IMR-90 (cell line): Measurements from ENCODE around the gene ORM1. TPM values are rescaled to one million over a fixed set of nuclear protein-coding genes. Genes with fewer than 3 reads are reported as not detected.

Experiments used
- ATAC-seq: fragments of 200-7000 bp; cut with Tn5 transposase; 2 replicates; pipeline ENCODE4 v1.9.1; 2020; ENCODE audit warnings: low read depth, mild to moderate bottlenecking, moderate library complexity
- BruUV-seq: library from RNA; stranded (reverse); fragments of 400-500 nt; replicated peaks from 2 replicates; lab custom pipeline; 2021; lab: Mats Ljungman, UMichigan
- CTCF ChIA-PET: fragments of 300-600 bp; formaldehyde crosslinking; extraction: SDS; loops from one replicate; lab custom pipeline; 2021; ENCODE audit warnings: antibody characterized with exemption; lab: Yijun Ruan, JAX
- POLR2A ChIA-PET: fragments of 300-600 bp; sonication (Branson Sonifier 250); formaldehyde crosslinking; loops from one replicate; lab custom pipeline; 2022; ENCODE audit warnings: antibody characterized with exemption; ENCODE audit not compliant: unreplicated experiment; lab: Charles Lee
- DNase-seq: peaks from one replicate; pipeline ENCODE4 v3.0.0; 2013
- H2AFZ ChIP-seq: replicated peaks from 2 replicates; pipeline ENCODE3; 2013; ENCODE audit warnings: low read length, mild to moderate bottlenecking; ENCODE audit not compliant: poor library complexity
- H2AK5ac ChIP-seq: 2 replicates; pipeline ENCODE4 v1.6.1; 2013; ENCODE audit warnings: low read depth, low read length, inconsistent platforms
- H2AK9ac ChIP-seq: replicated peaks from 2 replicates; pipeline ENCODE3; 2013; ENCODE audit warnings: mild to moderate bottlenecking, low read depth, low read length, moderate library complexity; ENCODE audit not compliant: poor library complexity
- H2BK120ac ChIP-seq: 2 replicates; pipeline ENCODE4 v1.6.1; 2013; ENCODE audit warnings: low read depth, low read length, inconsistent platforms
- H2BK15ac ChIP-seq: 3 replicates; pipeline ENCODE4 v1.6.1; 2013; ENCODE audit warnings: low read depth, low read length, inconsistent platforms
- H2BK20ac ChIP-seq: 2 replicates; pipeline ENCODE4 v1.6.1; 2013; ENCODE audit warnings: low read depth, mild to moderate bottlenecking, inconsistent platforms, low read length, moderate library complexity
- H2BK5ac ChIP-seq: 2 replicates; pipeline ENCODE4 v1.6.1; 2013; ENCODE audit warnings: mild to moderate bottlenecking, low read depth, low read length, inconsistent platforms; ENCODE audit not compliant: poor library complexity, severe bottlenecking
- H3K14ac ChIP-seq: replicated peaks from 2 replicates; pipeline ENCODE4 v1.6.1; 2013; ENCODE audit warnings: low read depth, low read length, inconsistent platforms
- H3K18ac ChIP-seq: 2 replicates; pipeline ENCODE4 v1.6.1; 2013; ENCODE audit warnings: low read depth, low read length, control low read depth
- H3K23ac ChIP-seq: 2 replicates; pipeline ENCODE4 v1.6.1; 2013; ENCODE audit warnings: low read depth, low read length, inconsistent platforms
- H3K27ac ChIP-seq: 2 replicates; pipeline ENCODE4 v1.5.1; 2013; ENCODE audit warnings: mild to moderate bottlenecking, control low read depth, low read length; ENCODE audit not compliant: insufficient read depth
- H3K27me3 ChIP-seq: 2 replicates; pipeline ENCODE4 v1.6.1; 2013; ENCODE audit warnings: low read length; ENCODE audit not compliant: control insufficient read depth, insufficient read depth
- H3K36me3 ChIP-seq: 2 replicates; pipeline ENCODE4 v1.6.1; 2013; ENCODE audit warnings: low read length, mixed read lengths; ENCODE audit not compliant: control insufficient read depth, insufficient read depth
- H3K4ac ChIP-seq: 2 replicates; pipeline ENCODE4 v1.6.1; 2013; ENCODE audit warnings: low read depth, low read length, inconsistent platforms
- H3K4me1 ChIP-seq: 2 replicates; pipeline ENCODE4 v1.6.1; 2013; ENCODE audit warnings: low read length, mixed read lengths; ENCODE audit not compliant: control insufficient read depth, insufficient read depth
- H3K4me2 ChIP-seq: 2 replicates; pipeline ENCODE4 v1.6.1; 2013; ENCODE audit warnings: low read depth, mild to moderate bottlenecking, control low read depth, low read length, moderate library complexity
- H3K4me3 ChIP-seq: 2 replicates; pipeline ENCODE4 v1.5.1; 2013; ENCODE audit warnings: low read depth, mild to moderate bottlenecking, control low read depth, low read length, moderate library complexity; ENCODE audit not compliant: insufficient read depth
- H3K56ac ChIP-seq: 2 replicates; pipeline ENCODE4 v1.6.1; 2013; ENCODE audit warnings: low read length, inconsistent platforms; ENCODE audit not compliant: insufficient read depth; ENCODE audit errors: extremely low read depth
- H3K79me1 ChIP-seq, 2 experiments: 2 replicates each; pipeline ENCODE4 v1.6.1; 2013; ENCODE audit warnings: low read length in 2 of 2, inconsistent platforms in 1 of 2, low read depth in 1 of 2
- H3K9ac ChIP-seq: 2 replicates; pipeline ENCODE4 v1.6.1; 2013; ENCODE audit warnings: low read depth, low read length, control low read depth
- H3K9me1 ChIP-seq: 2 replicates; pipeline ENCODE4 v1.6.1; 2013; ENCODE audit warnings: low read length, inconsistent platforms; ENCODE audit not compliant: insufficient read depth
- H3K9me3 ChIP-seq: 2 replicates; pipeline ENCODE4 v1.6.1; 2013; ENCODE audit warnings: low read length; ENCODE audit not compliant: control insufficient read depth, insufficient read depth
- H4K20me1 ChIP-seq: 2 replicates; pipeline ENCODE4 v1.6.1; 2013; ENCODE audit warnings: low read length, inconsistent platforms; ENCODE audit not compliant: insufficient read depth
- H4K5ac ChIP-seq: 2 replicates; pipeline ENCODE4 v1.6.1; 2013; ENCODE audit warnings: mild to moderate bottlenecking, low read depth, low read length, control low read depth
- H4K8ac ChIP-seq, 2 experiments: 2 replicates each; pipeline ENCODE4 v1.6.1; 2013; ENCODE audit warnings: low read depth in 2 of 2, low read length in 2 of 2, control low read depth in 1 of 2, inconsistent platforms in 1 of 2
- H4K91ac ChIP-seq: 2 replicates; pipeline ENCODE4 v1.6.1; 2013; ENCODE audit warnings: low read depth, low read length, inconsistent platforms; ENCODE audit not compliant: insufficient read depth
- CEBPB ChIP-seq: IDR thresholded peaks from 2 replicates; pipeline ENCODE4 v1.6.1; 2012; ENCODE audit warnings: low read depth, low read length, improper control_type of control experiment
- CHD1 ChIP-seq: IDR thresholded peaks from 2 replicates; pipeline ENCODE4 v1.6.1; 2012; ENCODE audit warnings: low read depth, low read length, improper control_type of control experiment
- CTCF ChIP-seq: conservative IDR thresholded peaks from 2 replicates; pipeline ENCODE4 v1.5.1; 2012; ENCODE audit warnings: mild to moderate bottlenecking, low read depth, low read length, improper control_type of control experiment
- FOS ChIP-seq: fragments of 150-350 bp; IDR thresholded peaks from 2 replicates; pipeline ENCODE4 v1.6.1; 2016; ENCODE audit warnings: low read depth, low read length
- MAFK ChIP-seq: IDR thresholded peaks from 2 replicates; pipeline ENCODE4 v1.6.1; 2012; ENCODE audit warnings: low read depth, low read length, improper control_type of control experiment
- MAZ ChIP-seq: IDR thresholded peaks from 2 replicates; pipeline ENCODE4 v1.6.1; 2012; ENCODE audit warnings: low read depth, mild to moderate bottlenecking, low read length, improper control_type of control experiment, moderate library complexity, borderline replicate concordance
- MXI1 ChIP-seq: IDR thresholded peaks from 2 replicates; pipeline ENCODE4 v1.6.1; 2012; ENCODE audit warnings: low read depth, mild to moderate bottlenecking, low read length, moderate library complexity, borderline replicate concordance
- NFE2L2 ChIP-seq: fragments of 150-350 bp; IDR thresholded peaks from 2 replicates; pipeline ENCODE4 v1.6.1; 2016; ENCODE audit warnings: low read depth, mild to moderate bottlenecking, low read length
- POLR2A ChIP-seq: IDR thresholded peaks from 2 replicates; pipeline ENCODE4 v1.6.1; 2012; ENCODE audit warnings: mild to moderate bottlenecking, low read depth, low read length
- RAD21 ChIP-seq: IDR thresholded peaks from 2 replicates; pipeline ENCODE4 v1.6.1; 2012; ENCODE audit warnings: low read length, improper control_type of control experiment
- RFX5 ChIP-seq: IDR thresholded peaks from 2 replicates; pipeline ENCODE4 v1.8.0; 2012; ENCODE audit warnings: low read depth, mild to moderate bottlenecking, low read length, moderate library complexity
- SMC3 ChIP-seq: fragments of 150-350 bp; IDR thresholded peaks from 2 replicates; pipeline ENCODE4 v1.6.1; 2016; ENCODE audit warnings: low read depth, mild to moderate bottlenecking, antibody characterized with exemption, low read length, moderate library complexity
- USF2 ChIP-seq: fragments of 150-350 bp; IDR thresholded peaks from 2 replicates; pipeline ENCODE4 v1.6.1; 2017; ENCODE audit warnings: mild to moderate bottlenecking, antibody characterized with exemption, low read length, low read depth
- WGBS, 2 experiments: methylation state at CpG; one replicate each; pipeline versions ENCODE4 v1.1.5 to v1.1.7; 2013; ENCODE audit warnings: missing lambda C conversion rate in 2 of 2; ENCODE audit not compliant: insufficient read length in 1 of 2; ENCODE audit errors: extremely low coverage in 2 of 2; 5-methylcytosine and 5-hydroxymethylcytosine counted together
- dilution Hi-C: fragments of 300-500 bp; cut with HindIII; formaldehyde crosslinking; loops from one replicate; pipeline ENCODE4 v1.14.3; 2018; ENCODE audit warnings: low sequenced_read_pairs; ENCODE audit not compliant: unreplicated experiment
- in situ Hi-C: fragments of 300-500 bp; cut with MboI; formaldehyde crosslinking; loops from 3 replicates; pipeline ENCODE4 v1.14.3; 2019; ENCODE audit warnings: low sequenced_read_pairs, inconsistent platforms, mixed read lengths
- intact Hi-C: fragments of 100-400 bp; cut with micrococcal nuclease; formaldehyde crosslinking; loops from 2 replicates; pipeline ENCODE4 v1.10.0; 2022
- polyA plus RNA-seq, 3 experiments: library from polyadenylated mRNA; depleted of rRNA; stranded (reverse); fragments of >200 nt; gene quantifications; 2 replicates each; pipeline ENCODE4 v1.2.3, GENCODE V29; 2012; ENCODE audit warnings: low replicate concordance in 1 of 3
- total RNA-seq: library from RNA; depleted of rRNA; stranded (reverse); fragments of >200 nt; gene quantifications from 2 replicates; pipeline ENCODE4 v1.2.3, GENCODE V29; 2012

ORM1 gene
- total and polyA plus RNA-seq, 2 of the 4 experiments (the other 2 are of a cell fraction) = 0.18 TPM; not detected in 1

GRCh38 chr9:114286146-114286679, 36.7 kb upstream of the ORM1 start (continued):
- no peak for TF ChIP-seq NFE2L2

GRCh38 chr9:114287001-114287762, 35.7 kb upstream of the ORM1 start:
- no peak overlapping the region for H3K18ac ChIP-seq
- H2BK120ac ChIP-seq = peak overlapping the region; percentile 93
- no peak overlapping the region for H3K9ac ChIP-seq
- peak overlapping the region; percentile 31 for H2AK9ac ChIP-seq
- peaks cover 21% of the 10 kb centered on the region for H3K4me1 ChIP-seq
- no peak overlapping the region for H3K27ac ChIP-seq
- in situ Hi-C loops (loop anchor here (5.0 kb wide), 1 partner anchor 125 kb away; no protein-coding TSS in a partner anchor), intact Hi-C loops (no loop called here), dilution Hi-C loops (no loop called here)
- no peak overlapping the region for H3K23ac ChIP-seq
- ChIA-PET POLR2A (no interaction called here), CTCF (interaction anchor here (1.0 to 2.0 kb wide), 4 partner anchors 131 to 204 kb away, joined by 4 to 10 read pairs (median 6); partner anchors contain the start of gene COL27A1)
- peak overlapping the region; percentile 88 for H3K14ac ChIP-seq
- no peaks in the 10 kb centered on the region for H3K27me3 ChIP-seq
- peak overlapping the region; percentile 79 for H2AFZ ChIP-seq
- WGBS, 2 experiments = 92% methylated on average over 9 of the region's 16 CpGs; no CpG with 5 or more reads in 1 of the 2 experiments
- peak overlapping the region; percentile 55 for H2BK5ac ChIP-seq
- DNase-seq (no peak), ATAC-seq (no peak)
- H4K5ac ChIP-seq = no peak overlapping the region
- H2BK15ac ChIP-seq = peak overlapping the region; percentile 18; the same call in 1 of the 3 replicates
- no peak overlapping the region for H3K56ac ChIP-seq
- H4K20me1 ChIP-seq = no peaks in the 10 kb centered on the region
- H3K9me1 ChIP-seq = peaks cover 23% of the 10 kb centered on the region
- H3K4ac ChIP-seq = peak overlapping the region; percentile 93
- BruUV-seq = no TSS peak
- H2AK5ac ChIP-seq = peak overlapping the region; percentile 90
- H4K8ac ChIP-seq = peak overlapping the region in 1 of 2 experiments; percentile 84; a peak in 1 of 4 replicates
- peak overlapping the region; percentile 86 for H4K91ac ChIP-seq
- H3K4me2 ChIP-seq = no peak overlapping the region
- H3K36me3 ChIP-seq = peaks cover 8% of the 10 kb centered on the region
- no peak overlapping the region for H3K4me3 ChIP-seq
- peak overlapping the region; percentile 92 for H2BK20ac ChIP-seq
- H3K79me1 ChIP-seq = peaks cover 0 to 18% of the 10 kb centered on the region in 2 experiments; a peak in 2 of 4 replicates
- H3K9me3 ChIP-seq = no peaks in the 10 kb centered on the region
- TF ChIP-seq RAD21 (no peak), CHD1 (no peak), CEBPB (no peak), SMC3 (no peak), NFE2L2 (no peak), RFX5 (no peak), USF2 (no peak), POLR2A (no peak), MAZ (no peak), MXI1 (no peak), FOS (no peak), CTCF (no peak), MAFK (no peak)
